ENCODE results near the gene GPLD1.
"Not testable (repeated sequence)": the region's sequence is repeated elsewhere in the genome, so short reads cannot be mapped to it uniquely, and the experiment has no call there.

The GPLD1 gene

GRCh38 chr6:24394061-24394779, 95.2 kb downstream of the GPLD1 start:
- no peak for TF ChIP-seq CTCF (IDR thresholded peaks at IDR 0.05; ENCODE audit: control insufficient read depth, extremely low read depth, insufficient read depth)
- no peak for DNase-seq (ENCODE audit: low read depth)
- H3K4me3 ChIP-seq (ENCODE audit: low read depth, low read length) = no peak overlapping the region

GRCh38 chr6:24391756-24392405, 97.5 kb downstream of the GPLD1 start:
- no peak for DNase-seq (ENCODE audit: low read depth)
- H3K4me3 ChIP-seq (ENCODE audit: low read depth, low read length) = no peak overlapping the region
- no peak for TF ChIP-seq CTCF (IDR thresholded peaks at IDR 0.05; ENCODE audit: control insufficient read depth, extremely low read depth, insufficient read depth)

GRCh38 chr6:24391208-24391607, 98.2 kb downstream of the GPLD1 start:
- no peak for TF ChIP-seq CTCF (IDR thresholded peaks at IDR 0.05; ENCODE audit: control insufficient read depth, extremely low read depth, insufficient read depth)
- DNase-seq (ENCODE audit: low read depth) = no peak
- H3K4me3 ChIP-seq (ENCODE audit: low read depth, low read length) = no peak overlapping the region

GRCh38 chr6:24387818-24388217, 101.6 kb downstream of the GPLD1 start:
- no peak overlapping the region for H3K4me3 ChIP-seq (ENCODE audit: low read depth, low read length)
- no peak for DNase-seq (ENCODE audit: low read depth)
- TF ChIP-seq CTCF (IDR thresholded peaks at IDR 0.05; ENCODE audit: control insufficient read depth, extremely low read depth, insufficient read depth) = no peak

- no peak for DNase-seq (ENCODE audit: low read depth)
- no peak for TF ChIP-seq CTCF (IDR thresholded peaks at IDR 0.05; ENCODE audit: control insufficient read depth, extremely low read depth, insufficient read depth)
- H3K4me3 ChIP-seq (ENCODE audit: low read depth, low read length) = no peak overlapping the region
Measured at GRCh38 chr6:24385536-24386269, 103.7 kb downstream of the GPLD1 start.

GRCh38 chr6:24384369-24385130, 104.8 kb downstream of the GPLD1 start:
- DNase-seq (ENCODE audit: low read depth); H3K4me3 ChIP-seq (ENCODE audit: low read depth, low read length): not testable (repeated sequence)

GRCh38 chr6:24382891-24383494, 106.4 kb downstream of the GPLD1 start:
- H3K4me3 ChIP-seq (ENCODE audit: low read depth, low read length); DNase-seq (ENCODE audit: low read depth): not testable (repeated sequence)
